Endodermal cell (in vitro differentiated cells): ENCODE data around the gene EIF3J. TPM values are rescaled to one million over a fixed set of nuclear protein-coding genes. Genes with fewer than 3 reads are reported as not detected.

Experiments used
- DNase-seq: peaks from one replicate; pipeline ENCODE4 v3.0.0-alpha.2; 2017
- H3K27ac ChIP-seq: 2 replicates; pipeline ENCODE4 v1.5.1; 2013; ENCODE audit warnings: mild to moderate bottlenecking, low read depth, low read length, moderate library complexity
- H3K27me3 ChIP-seq: 2 replicates; pipeline ENCODE4 v1.6.1; 2013; ENCODE audit warnings: mild to moderate bottlenecking, low read length, moderate library complexity; ENCODE audit not compliant: insufficient read depth, control insufficient read depth, poor library complexity, severe bottlenecking
- H3K36me3 ChIP-seq: 2 replicates; pipeline ENCODE4 v1.7.0; 2013; ENCODE audit warnings: mild to moderate bottlenecking, low read length, moderate library complexity; ENCODE audit not compliant: control insufficient read depth, insufficient read depth
- H3K4me1 ChIP-seq: one replicate; pipeline ENCODE4 v1.7.0; 2013; ENCODE audit warnings: low read length; ENCODE audit not compliant: control insufficient read depth, insufficient read depth
- H3K4me3 ChIP-seq: 2 replicates; pipeline ENCODE4 v1.5.1; 2013; ENCODE audit warnings: mild to moderate bottlenecking, low read length, moderate library complexity
- H3K9ac ChIP-seq: 2 replicates; pipeline ENCODE4 v1.6.1; 2013; ENCODE audit warnings: mild to moderate bottlenecking, low read length, moderate library complexity; ENCODE audit not compliant: poor library complexity, severe bottlenecking; ENCODE audit errors: extremely low read depth
- H3K9me3 ChIP-seq: 2 replicates; pipeline ENCODE4 v1.6.1; 2013; ENCODE audit warnings: mild to moderate bottlenecking, low read length, moderate library complexity; ENCODE audit not compliant: control insufficient read depth
- H3K27ac Mint-ChIP-seq: 2 replicates; pipeline ENCODE4 v1.8.0; 2020; ENCODE audit warnings: mixed read lengths
- H3K27me3 Mint-ChIP-seq: 2 replicates; pipeline ENCODE4 v1.8.0; 2021; ENCODE audit warnings: mild to moderate bottlenecking, mixed read lengths; ENCODE audit not compliant: insufficient read depth
- H3K36me3 Mint-ChIP-seq: 2 replicates; pipeline ENCODE4 v1.8.0; 2020; ENCODE audit warnings: low read depth, mixed read lengths
- H3K4me1 Mint-ChIP-seq: 2 replicates; pipeline ENCODE4 v1.8.0; 2020; ENCODE audit warnings: mixed read lengths
- H3K4me3 Mint-ChIP-seq: 2 replicates; pipeline ENCODE4 v1.8.0; 2020; ENCODE audit warnings: mild to moderate bottlenecking, moderate library complexity, mixed read lengths
- H3K9me3 Mint-ChIP-seq: 2 replicates; pipeline ENCODE4 v1.8.0; 2020; ENCODE audit warnings: mild to moderate bottlenecking, mixed read lengths
- WGBS, 2 experiments: methylation state at CpG; one replicate each; pipeline versions ENCODE4 v1.1.5 to v1.1.7; 2013; ENCODE audit warnings: missing lambda C conversion rate in 2 of 2, mixed read lengths in 1 of 2; ENCODE audit not compliant: insufficient coverage in 1 of 2, insufficient read length in 1 of 2; 5-methylcytosine and 5-hydroxymethylcytosine counted together
- total RNA-seq, 2 donors: library from RNA; stranded (reverse); fragmentation: NEBNext Ultra II Directional in 1 of 2; extraction: Animal tissue kit (Norgen Biotek cat#: 25700) in 1 of 2; gene quantifications; 2 replicates in 1 of 2; 3 replicates in 1 of 2; pipeline ENCODE4 v1.2.1, GENCODE V29; 2021
- TF ChIP-seq, protein P1 (sequence below): fragments of 200-600 bp; sonication (generic); conservative IDR thresholded peaks from 2 replicates; pipeline ENCODE4 v1.5.0; 2021; ENCODE audit warnings: antibody characterized with exemption, mild to moderate bottlenecking

Gene EIF3J
- total RNA-seq, 2 donors from 2014 or later, result 71.4 to 76.5 TPM

DNA sequence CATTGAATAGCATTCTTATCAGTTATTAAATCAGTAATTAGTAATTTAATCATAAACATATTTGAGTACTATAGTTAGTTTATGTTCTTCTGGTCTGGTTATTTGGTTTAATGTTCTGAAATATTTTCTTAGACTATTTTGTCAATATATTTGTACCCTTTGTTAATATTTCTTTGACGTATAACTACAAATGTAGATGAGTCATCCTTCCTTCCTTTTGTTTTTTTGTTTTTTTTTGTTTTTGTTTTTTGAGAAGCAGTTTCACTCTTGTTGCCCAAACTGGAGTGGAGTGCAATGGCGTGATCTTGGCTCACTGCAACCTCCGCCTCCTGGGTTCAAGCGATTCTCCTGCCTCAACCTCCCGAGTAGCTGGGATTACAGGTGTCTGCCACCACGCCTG lies 17.4 kb upstream of the EIF3J start:
- no peaks in the 10 kb centered on the region for H3K9me3 ChIP-seq
- no peaks in the 10 kb centered on the region for H3K27me3 ChIP-seq
- no peak for DNase-seq
- H3K27ac Mint-ChIP-seq, result no peak overlapping the region
- H3K27me3 Mint-ChIP-seq, result no peaks in the 10 kb centered on the region
- no peak overlapping the region for H3K27ac ChIP-seq
- peaks cover 84% of the 10 kb centered on the region for H3K36me3 ChIP-seq
- no peak overlapping the region for H3K4me3 ChIP-seq
- no peak overlapping the region for H3K4me3 Mint-ChIP-seq
- no peaks in the 10 kb centered on the region for H3K4me1 Mint-ChIP-seq
- H3K9ac ChIP-seq, result no peak overlapping the region
- H3K9me3 Mint-ChIP-seq, result no peaks in the 10 kb centered on the region
- WGBS, 2 experiments, result 91 to 97% methylated on average over 3 to 6 of the region's 6 CpGs
- H3K4me1 ChIP-seq, result no peaks in the 10 kb centered on the region
- TF ChIP-seq, protein P1, sequence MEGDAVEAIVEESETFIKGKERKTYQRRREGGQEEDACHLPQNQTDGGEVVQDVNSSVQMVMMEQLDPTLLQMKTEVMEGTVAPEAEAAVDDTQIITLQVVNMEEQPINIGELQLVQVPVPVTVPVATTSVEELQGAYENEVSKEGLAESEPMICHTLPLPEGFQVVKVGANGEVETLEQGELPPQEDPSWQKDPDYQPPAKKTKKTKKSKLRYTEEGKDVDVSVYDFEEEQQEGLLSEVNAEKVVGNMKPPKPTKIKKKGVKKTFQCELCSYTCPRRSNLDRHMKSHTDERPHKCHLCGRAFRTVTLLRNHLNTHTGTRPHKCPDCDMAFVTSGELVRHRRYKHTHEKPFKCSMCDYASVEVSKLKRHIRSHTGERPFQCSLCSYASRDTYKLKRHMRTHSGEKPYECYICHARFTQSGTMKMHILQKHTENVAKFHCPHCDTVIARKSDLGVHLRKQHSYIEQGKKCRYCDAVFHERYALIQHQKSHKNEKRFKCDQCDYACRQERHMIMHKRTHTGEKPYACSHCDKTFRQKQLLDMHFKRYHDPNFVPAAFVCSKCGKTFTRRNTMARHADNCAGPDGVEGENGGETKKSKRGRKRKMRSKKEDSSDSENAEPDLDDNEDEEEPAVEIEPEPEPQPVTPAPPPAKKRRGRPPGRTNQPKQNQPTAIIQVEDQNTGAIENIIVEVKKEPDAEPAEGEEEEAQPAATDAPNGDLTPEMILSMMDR, result no peak
- peaks cover 64% of the 10 kb centered on the region for H3K36me3 Mint-ChIP-seq

DNA sequence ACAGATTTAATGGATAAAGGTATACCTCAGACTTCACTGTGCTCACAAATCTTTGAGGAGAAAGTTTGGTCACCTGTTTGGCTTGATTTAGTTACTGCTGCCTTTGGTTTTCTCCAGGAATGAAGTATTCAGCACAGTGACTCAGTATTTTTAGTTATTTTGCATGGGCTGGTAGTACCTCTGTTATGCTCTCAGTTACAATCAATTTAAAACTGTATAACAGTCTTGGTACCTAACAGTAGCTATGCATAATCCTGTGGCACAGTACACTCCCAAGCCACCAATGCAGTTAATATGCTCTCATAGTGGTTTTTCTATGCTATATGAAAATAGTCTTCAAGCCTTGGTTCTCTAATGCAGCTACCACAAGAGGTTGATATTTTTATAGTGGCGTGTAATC lies 11.9 kb upstream of the EIF3J start:
- Mint-ChIP-seq H3K4me3 (no peak overlapping the region), H3K27ac (no peak overlapping the region), H3K9me3 (no peaks in the 10 kb centered on the region), H3K4me1 (peaks cover 8% of the 10 kb centered on the region), H3K36me3 (peaks cover 30% of the 10 kb centered on the region), H3K27me3 (no peaks in the 10 kb centered on the region)
- H3K9me3 ChIP-seq, result no peaks in the 10 kb centered on the region
- no peak overlapping the region for H3K27ac ChIP-seq
- H3K4me3 ChIP-seq, result no peak overlapping the region
- H3K4me1 ChIP-seq, result no peaks in the 10 kb centered on the region
- TF ChIP-seq, protein P1, result no peak
- no peaks in the 10 kb centered on the region for H3K27me3 ChIP-seq
- WGBS, 2 experiments, result 90 to 100% methylated on average over 1 of the region's 1 CpG
- H3K9ac ChIP-seq, result no peak overlapping the region
- H3K36me3 ChIP-seq, result peaks cover 70% of the 10 kb centered on the region
- no peak for DNase-seq

DNA sequence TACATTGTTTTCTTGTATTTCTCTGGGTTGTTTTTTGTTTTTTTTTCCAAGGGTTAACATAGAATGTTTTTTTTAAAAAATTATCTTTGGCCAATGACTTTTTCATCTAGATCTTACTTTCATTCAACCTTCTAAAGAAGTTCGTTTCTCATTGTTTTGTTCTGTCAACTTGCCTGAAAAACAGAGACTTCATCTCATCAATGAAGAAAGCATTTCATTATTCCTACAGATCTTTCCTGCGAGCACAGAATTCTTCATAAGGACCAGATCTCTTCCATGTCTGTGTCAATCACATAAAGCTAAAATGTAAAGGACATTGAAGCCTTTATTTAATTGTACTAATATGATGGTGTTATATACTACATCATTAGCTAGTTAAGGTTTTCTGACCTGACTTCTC lies 9.7 kb upstream of the EIF3J start:
- TF ChIP-seq, protein P1, result no peak
- Histone ChIP-seq H3K4me3 (no peak overlapping the region), H3K27ac (no peak overlapping the region), H3K9ac (no peak overlapping the region), H3K27me3 (no peaks in the 10 kb centered on the region), H3K36me3 (peaks cover 50% of the 10 kb centered on the region), H3K9me3 (no peaks in the 10 kb centered on the region), H3K4me1 (no peaks in the 10 kb centered on the region)
- 90 to 100% methylated on average over 2 of the region's 2 CpGs for WGBS, 2 experiments
- Mint-ChIP-seq H3K27me3 (no peaks in the 10 kb centered on the region), H3K4me3 (no peak overlapping the region), H3K4me1 (peaks cover 11% of the 10 kb centered on the region), H3K36me3 (peaks cover 18% of the 10 kb centered on the region), H3K9me3 (no peaks in the 10 kb centered on the region), H3K27ac (no peak overlapping the region)
- no peak for DNase-seq
